ENCODE results near the gene GAB1.

Gene GAB1

GRCh38 chr4:143420227-143420626 is 83.6 kb downstream of the GAB1 start:
- no peak for DNase-seq

GRCh38 chr4:143421609-143422008 is 84.9 kb downstream of the GAB1 start:
- no peak for DNase-seq

GRCh38 chr4:143424276-143424675 is 87.6 kb downstream of the GAB1 start:
- no peak for DNase-seq

GRCh38 chr4:143431526-143432257 is 95.0 kb downstream of the GAB1 start:
- DNase-seq: no peak

- no peak for DNase-seq
Observed at GRCh38 chr4:143432258-143432591, 95.5 kb downstream of the GAB1 start.

- DNase-seq: no peak
Observed at GRCh38 chr4:143433231-143433630, 96.6 kb downstream of the GAB1 start.

- no peak for DNase-seq
Observed at GRCh38 chr4:143435955-143436354, 99.3 kb downstream of the GAB1 start.

GRCh38 chr4:143437476-143437875 is 100.8 kb downstream of the GAB1 start:
- DNase-seq: no peak

GRCh38 chr4:143437937-143438336 is 101.3 kb downstream of the GAB1 start:
- DNase-seq: no peak

GRCh38 chr4:143438710-143439109 is 102.0 kb downstream of the GAB1 start:
- DNase-seq: no peak

GRCh38 chr4:143441109-143441508 is 104.4 kb downstream of the GAB1 start:
- DNase-seq: no peak

GRCh38 chr4:143441678-143442077 is 105.0 kb downstream of the GAB1 start:
- DNase-seq: peak in 4 of 14 donors; percentile 4 to 28 (median 20)

GRCh38 chr4:143443728-143444127 is 107.1 kb downstream of the GAB1 start:
- no peak for DNase-seq

- no peak for DNase-seq
Observed at GRCh38 chr4:143451186-143451585, 114.5 kb downstream of the GAB1 start.

GRCh38 chr4:143455211-143455610 is 118.5 kb downstream of the GAB1 start:
- no peak for DNase-seq

- DNase-seq: no peak
Observed at GRCh38 chr4:143458966-143459365, 122.3 kb downstream of the GAB1 start.

GRCh38 chr4:143473334-143474126 is 136.9 kb downstream of the GAB1 start:
- DNase-seq: no peak

- no peak for DNase-seq
Observed at GRCh38 chr4:143477487-143477886, 140.8 kb downstream of the GAB1 start.

GRCh38 chr4:143481361-143481760 is 144.7 kb downstream of the GAB1 start:
- DNase-seq: no peak

- DNase-seq: peak in 3 of 14 donors; percentile 1 to 32 (median 7)
Observed at GRCh38 chr4:143482840-143483239, 146.2 kb downstream of the GAB1 start.

- DNase-seq: no peak
Observed at GRCh38 chr4:143486314-143486713, 149.6 kb downstream of the GAB1 start.

GRCh38 chr4:143488687-143489086 is 152.0 kb downstream of the GAB1 start:
- DNase-seq: no peak

GRCh38 chr4:143489106-143489505 is 152.4 kb downstream of the GAB1 start:
- no peak for DNase-seq

GRCh38 chr4:143498021-143498420 is 161.3 kb downstream of the GAB1 start:
- DNase-seq: no peak

All from C1 segment of cervical spinal cord (tissue), 14 donors.